K562 (cell line): ENCODE measurements around the gene CUX1. TPM values are rescaled to one million over a fixed set of nuclear protein-coding genes. Genes with fewer than 3 reads are reported as not detected.

Source experiments
- ATAC-seq: fragments of 200-7000 bp; cut with Tn5 transposase; 3 replicates; pipeline ENCODE4 v1.9.1; 2020; ENCODE audit warnings: moderate library complexity
- BruUV-seq: library from RNA; stranded (reverse); fragments of 400-500 nt; replicated peaks from 2 replicates; lab custom pipeline; 2021; lab: Mats Ljungman, UMichigan
- CTCF ChIA-PET: fragments of 300-600 bp; formaldehyde crosslinking; extraction: SDS; loops from one replicate; lab custom pipeline; 2021; ENCODE audit warnings: low intra/inter-chr PET ratio; lab: Yijun Ruan, JAX
- POLR2A ChIA-PET: fragments of 300-600, 350-650 bp; sonication (Branson Sonifier 250); formaldehyde crosslinking; extraction: SDS; loops from one replicate; lab custom pipeline; 2021; ENCODE audit warnings: antibody characterized with exemption, inconsistent platforms; lab: Yijun Ruan, JAX
- DNase-seq, 4 experiments: peaks; one replicate each; pipeline versions ENCODE4 v3.0.0 to v3.0.0-alpha.2; 2011 to 2018; ENCODE audit warnings: low spot score in 3 of 4, mixed read lengths in 3 of 4; ENCODE audit errors: extremely low read depth in 1 of 4
- FAIRE-seq: peaks from 2 replicates; lab custom pipeline; 2011; peaks lifted over from hg19 to GRCh38; lab: Jason Lieb, UNC
- H2AFZ ChIP-seq: 2 replicates; pipeline ENCODE4 v1.6.0; 2011; ENCODE audit warnings: low read depth, low read length, control low read depth, inconsistent platforms
- H3K27ac ChIP-seq: fragments of 200-600 bp; 3 replicates; pipeline ENCODE4 v1.8.0; 2011; ENCODE audit warnings: low read depth, mild to moderate bottlenecking, control low read depth, inconsistent platforms, low read length, moderate library complexity, mixed read lengths; ENCODE audit errors: extremely low read depth
- H3K27me3 ChIP-seq, 2 experiments: fragments of 300-600 bp in 1 of 2; 2 replicates in 1 of 2; 3 replicates in 1 of 2; pipeline versions ENCODE4 v1.6.0 to v1.8.0; 2011; ENCODE audit warnings: inconsistent platforms in 2 of 2, low read length in 2 of 2, mild to moderate bottlenecking in 1 of 2, mixed read lengths in 1 of 2, moderate library complexity in 1 of 2; ENCODE audit not compliant: control insufficient read depth in 2 of 2, insufficient read depth in 2 of 2
- H3K36me3 ChIP-seq: fragments of 300-600 bp; 3 replicates; pipeline ENCODE4 v1.8.0; 2011; ENCODE audit warnings: mild to moderate bottlenecking, low read length, inconsistent platforms; ENCODE audit not compliant: control insufficient read depth, insufficient read depth
- H3K4me1 ChIP-seq, 2 experiments: fragments of 200-600 bp in 1 of 2; replicated peaks in 1 of 2; 2 replicates in 1 of 2; 3 replicates in 1 of 2; pipeline versions ENCODE4 v1.5.1 to v1.8.0; 2011; ENCODE audit warnings: inconsistent platforms in 2 of 2, low read length in 2 of 2, mild to moderate bottlenecking in 1 of 2, mixed read lengths in 1 of 2, moderate library complexity in 1 of 2; ENCODE audit not compliant: control insufficient read depth in 2 of 2, insufficient read depth in 2 of 2
- H3K4me2 ChIP-seq: 2 replicates; pipeline ENCODE4 v1.6.1; 2011; ENCODE audit warnings: low read length, control low read depth, inconsistent platforms, mixed read lengths; ENCODE audit not compliant: insufficient read depth
- H3K4me3 ChIP-seq: fragments of 200-600 bp; sonication (generic), shearing (Covaris generic); 2 replicates; pipeline ENCODE4 v1.5.1; 2016; ENCODE audit warnings: control low read depth, inconsistent platforms
- H3K79me2 ChIP-seq: fragments of 200-600 bp; 3 replicates; pipeline ENCODE4 v1.8.0; 2011; ENCODE audit warnings: low read length, inconsistent platforms; ENCODE audit not compliant: control insufficient read depth, insufficient read depth
- H3K9ac ChIP-seq, 2 experiments: 2 replicates each; pipeline versions ENCODE4 v1.6.0 to v1.6.1; 2011; ENCODE audit warnings: low read depth in 2 of 2, low read length in 2 of 2, control low read depth in 1 of 2, inconsistent platforms in 1 of 2, mild to moderate bottlenecking in 1 of 2, mixed read lengths in 1 of 2; ENCODE audit not compliant: insufficient read depth in 1 of 2
- H3K9me1 ChIP-seq: one replicate; pipeline ENCODE4 v1.6.0; 2011; ENCODE audit warnings: inconsistent platforms, mild to moderate bottlenecking, low read length, moderate library complexity; ENCODE audit not compliant: control insufficient read depth, insufficient read depth
- H3K9me3 ChIP-seq: replicated peaks from 2 replicates; pipeline ENCODE4 v1.5.1; 2011; ENCODE audit warnings: low read depth, low read length, inconsistent platforms; ENCODE audit not compliant: control insufficient read depth, insufficient read depth
- H4K20me1 ChIP-seq: replicated peaks from 2 replicates; pipeline ENCODE4 v1.6.1; 2011; ENCODE audit warnings: low read length, inconsistent platforms, mixed read lengths; ENCODE audit not compliant: control insufficient read depth, insufficient read depth
- CBX8 ChIP-seq: fragments of 200-600 bp; sonication (generic); IDR thresholded peaks from 2 replicates; pipeline ENCODE4 v1.6.1; 2012; ENCODE audit warnings: borderline replicate concordance, mixed run types, low read depth, mild to moderate bottlenecking, moderate library complexity, mixed read lengths, low read length, control low read depth, inconsistent platforms; ENCODE audit not compliant: poor library complexity, severe bottlenecking; ENCODE audit errors: extremely low read depth
- CSDE1 ChIP-seq, 2 experiments: fragments of 450-650 bp; IDR thresholded peaks; 2 replicates each; pipeline ENCODE4 v1.6.1; 2016; ENCODE audit warnings: mild to moderate bottlenecking in 1 of 2
- FUS ChIP-seq: fragments of 200-400 bp; formaldehyde crosslinking; optimal IDR thresholded peaks from 2 replicates; pipeline ENCODE3; 2017; ENCODE audit warnings: low read depth, low read length
- MEF2D ChIP-seq: conservative IDR thresholded peaks from 2 replicates; pipeline ENCODE4 v1.6.1; 2016; ENCODE audit warnings: low read depth, missing genetic modification characterization, missing compliant biosample characterization
- PHF20 ChIP-seq: fragments of 450-650 bp; IDR thresholded peaks from 2 replicates; pipeline ENCODE4 v1.6.1; 2018; ENCODE audit not compliant: partially characterized antibody
- WGBS: fragments of 100-300 bp; shearing (Covaris generic); methylation state at CpG from one replicate; pipeline ENCODE4 v1.1.6; 2016; ENCODE audit warnings: low coverage, mixed read lengths; ENCODE audit not compliant: insufficient coverage; ENCODE audit errors: missing lambda C conversion rate; 5-methylcytosine and 5-hydroxymethylcytosine counted together
- in situ Hi-C: fragments of 300-500 bp; cut with MboI; formaldehyde crosslinking; loops from 4 replicates; pipeline ENCODE4 v1.15.0; 2018; ENCODE audit warnings: inconsistent platforms, mixed read lengths
- intact Hi-C: fragments of 100-400 bp; cut with micrococcal nuclease; formaldehyde crosslinking; loops from 2 replicates; pipeline ENCODE4 v1.14.2; 2022
- polyA plus RNA-seq, 8 experiments: library from polyadenylated mRNA; depleted of rRNA in 4 of 8; stranded (reverse) in 5 of 8; unstranded in 3 of 8; fragments of >200 nt; fragmentation: Nextera tagmentation in 2 of 8; fragmentation: Illumina TruSeq in 1 of 8; extraction: Ambion mirVana in 2 of 8; extraction: Trizol in 1 of 8; gene quantifications; 2 replicates each; pipeline versions ENCODE4 v1.2.1 to v1.2.3, GENCODE V29; 2011 to 2014; ENCODE audit warnings: inconsistent platforms in 1 of 8, missing spikeins in 1 of 8
- total RNA-seq, 7 experiments: library from RNA; depleted of rRNA in 6 of 7; stranded (reverse); fragments of >200 nt in 6 of 7; fragmentation: Illumina TruSeq in 2 of 7; extraction: Trizol in 2 of 7; gene quantifications; 2 replicates each; pipeline versions ENCODE4 v1.2.1 to v1.2.3, GENCODE V29; 2011 to 2021; ENCODE audit warnings: low replicate concordance in 1 of 7

Gene CUX1
- total and polyA plus RNA-seq, 9 of the 15 experiments (the other 6 are each of a cell fraction or from before 2014, with no cell fraction given) = 3.6 to 55.3 (median 25.2) TPM

DNA sequence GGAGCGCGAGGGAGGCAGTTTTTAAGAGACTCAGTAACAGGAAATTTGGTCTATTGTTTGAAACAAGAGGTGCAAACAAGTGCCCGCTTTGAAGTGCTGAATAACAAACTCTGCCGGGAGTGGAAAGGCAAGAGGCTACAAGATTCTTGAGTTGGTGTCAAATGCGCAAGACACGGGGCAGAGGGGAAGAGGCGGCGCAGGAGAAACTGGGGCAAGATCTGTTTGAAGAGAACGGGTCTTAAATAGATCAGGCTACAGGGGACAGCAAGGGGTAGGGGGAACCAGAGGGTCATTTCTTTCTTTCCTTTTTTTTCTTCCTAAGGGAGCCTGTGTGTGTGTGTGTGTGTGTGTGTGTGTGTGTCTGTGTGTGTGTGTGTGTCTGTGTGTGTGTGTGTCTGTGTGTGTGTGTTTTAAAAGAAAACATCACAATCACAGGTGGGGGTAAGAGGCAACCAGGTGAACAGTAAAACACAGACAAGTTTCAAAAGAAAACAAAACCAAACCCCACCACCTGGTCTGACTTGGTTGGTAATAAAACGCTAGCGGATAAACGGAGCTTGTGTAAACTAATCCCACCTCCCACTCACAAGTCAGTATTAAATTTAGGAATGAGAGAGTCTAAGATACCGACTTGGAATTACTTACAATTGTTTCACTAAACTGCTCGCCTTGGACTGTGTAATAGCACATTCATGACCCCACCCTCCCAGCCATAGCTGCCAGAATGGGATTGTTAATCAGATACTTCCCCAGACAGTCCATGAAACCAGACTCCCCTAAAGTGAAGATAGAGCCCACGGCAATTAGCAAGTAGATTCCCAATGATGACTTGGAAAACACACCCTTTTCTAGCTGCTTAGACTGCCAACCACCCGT lies 13.1 kb upstream of the CUX1 start:
- peaks cover 3 to 8% of the 10 kb centered on the region in 2 experiments; a peak in 3 of 5 replicates for H3K4me1 ChIP-seq
- no peak overlapping the region for H3K27ac ChIP-seq
- no peak for FAIRE-seq
- peak; percentile 52 for ATAC-seq
- H3K9ac ChIP-seq = no peak overlapping the region
- ChIA-PET CTCF (interaction anchor here (0.5 to 0.7 kb wide), 2 partner anchors 162 to 261 kb away, joined by 3 to 5 read pairs; no protein-coding TSS in a partner anchor), POLR2A (interaction anchor here (0.8 to 1.2 kb wide), 3 partner anchors 8 to 428 kb away, joined by 3 to 4 read pairs (median 3); no protein-coding TSS in a partner anchor)
- H3K36me3 ChIP-seq = no peaks in the 10 kb centered on the region
- no peak overlapping the region for H3K4me3 ChIP-seq
- TF ChIP-seq CSDE1 (IDR thresholded peaks at IDR 0.05) (0 out of 4 replicates have a peak, but pooled peaks of 1 of the 2 experiments have one; percentile 25), PHF20 (peak; percentile 18), MEF2D (tag) (no peak), FUS (no peak), CBX8 (peak; percentile 71)
- H2AFZ ChIP-seq = no peak overlapping the region
- H4K20me1 ChIP-seq = no peaks in the 10 kb centered on the region
- in situ Hi-C loops (no loop called here), intact Hi-C loops (no loop called here)
- WGBS = 28% methylated on average over 16 of the region's 16 CpGs
- BruUV-seq = no TSS peak
- peak in 2 of 4 experiments; percentile 13 to 29 for DNase-seq
- H3K27me3 ChIP-seq = peaks cover 13 to 25% of the 10 kb centered on the region in 2 experiments
- H3K9me1 ChIP-seq = no peaks in the 10 kb centered on the region
- H3K9me3 ChIP-seq = no peaks in the 10 kb centered on the region
- no peak overlapping the region for H3K4me2 ChIP-seq
- no peaks in the 10 kb centered on the region for H3K79me2 ChIP-seq
